Hematopoietic multipotent progenitor cell treated with erythropoietin and hydrocortisone succinate and interleukin-3 and kit ligand, for 6 days (in vitro differentiated cells): Measurements from ENCODE around the gene MUC6.

Source experiments
- DNase-seq: peaks from one replicate; pipeline ENCODE4 v3.0.0-alpha.2; 2015

Gene MUC6

GRCh38 chr11:1071571-1072115 is 35.1 kb upstream of the MUC6 start:
- no peak for DNase-seq

DNA sequence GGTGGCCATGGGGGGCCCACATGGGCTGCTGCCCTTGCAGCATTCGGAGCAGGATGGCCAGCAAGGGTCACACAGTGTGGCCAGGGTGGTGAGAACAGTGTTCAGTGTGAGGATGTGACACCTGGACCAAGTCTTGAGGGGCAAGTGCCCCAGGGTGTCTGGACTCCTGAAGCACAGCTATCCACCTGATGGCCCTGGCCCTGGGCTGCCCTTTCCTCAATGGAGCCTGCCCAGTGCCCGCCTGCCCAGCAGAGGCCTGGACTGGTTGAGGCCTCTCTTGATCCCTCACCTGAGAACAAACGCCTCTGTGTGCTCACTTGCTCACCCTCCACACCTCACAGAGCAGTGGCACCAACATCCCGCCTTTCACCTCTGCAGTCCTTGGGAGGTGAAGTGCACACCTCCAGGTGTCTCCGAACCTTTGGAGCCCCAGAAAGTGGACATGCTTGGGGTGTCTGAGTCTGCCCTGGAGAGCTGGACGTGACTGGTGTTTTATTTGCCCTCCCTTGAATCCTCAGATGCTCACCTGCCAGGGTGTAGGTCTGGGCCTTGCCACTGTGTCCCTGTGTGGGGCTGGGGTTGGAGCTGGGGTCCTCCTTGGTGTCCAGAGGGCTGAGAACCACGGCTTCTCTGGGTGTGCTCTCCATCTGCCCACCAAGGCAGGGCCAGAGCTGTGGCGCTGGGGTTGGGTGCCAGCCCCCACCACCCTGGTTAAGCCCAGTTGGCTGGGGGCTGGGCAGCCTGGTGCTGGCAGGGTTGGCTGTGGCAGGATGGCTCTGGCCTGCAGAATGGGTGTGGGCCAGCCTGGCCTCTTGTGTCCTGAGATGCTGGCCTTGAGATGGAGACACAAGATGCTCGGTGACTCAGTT is 34.3 kb upstream of the MUC6 start:
- DNase-seq, result no peak

DNA sequence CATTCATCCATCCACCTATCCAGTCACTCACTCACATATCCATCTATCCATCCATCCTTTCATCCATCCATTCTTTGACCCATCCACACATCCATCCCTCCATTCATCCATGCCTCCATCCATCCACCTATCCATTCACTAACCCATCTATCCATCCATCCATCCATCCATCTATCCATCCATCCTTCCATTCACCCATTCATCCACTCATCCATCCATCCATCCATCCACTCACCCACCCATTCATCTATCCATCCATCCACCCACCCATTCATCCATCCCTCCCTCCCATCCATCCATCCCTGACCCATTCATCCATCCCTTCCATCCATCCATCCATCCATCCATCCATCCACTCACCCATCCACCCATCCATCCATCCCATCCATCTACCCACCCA is 33.2 kb upstream of the MUC6 start:
- DNase-seq, result no peak

GRCh38 chr11:1067812-1068496 is 31.4 kb upstream of the MUC6 start:
- DNase-seq, result no peak

DNA sequence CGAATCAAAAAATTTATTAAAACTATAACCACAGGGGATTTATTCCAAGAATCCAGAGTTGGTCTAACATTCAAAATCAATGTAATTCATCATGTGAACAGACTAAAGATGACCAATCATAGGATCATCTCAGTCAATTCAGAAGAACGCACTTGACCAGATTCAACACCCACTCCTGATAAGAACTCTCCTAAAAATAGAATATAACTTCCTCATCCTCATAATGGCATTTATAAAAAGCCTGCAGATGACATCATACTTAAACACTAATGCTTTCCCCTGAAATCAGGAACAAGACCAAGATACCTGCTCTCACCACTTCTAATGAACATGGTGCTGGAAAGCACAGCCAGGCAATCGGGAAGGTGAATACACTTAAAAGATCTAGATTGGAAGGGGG is 27.6 kb upstream of the MUC6 start:
- no peak for DNase-seq

GRCh38 chr11:1062075-1062820 is 25.7 kb upstream of the MUC6 start:
- DNase-seq, result no peak

DNA sequence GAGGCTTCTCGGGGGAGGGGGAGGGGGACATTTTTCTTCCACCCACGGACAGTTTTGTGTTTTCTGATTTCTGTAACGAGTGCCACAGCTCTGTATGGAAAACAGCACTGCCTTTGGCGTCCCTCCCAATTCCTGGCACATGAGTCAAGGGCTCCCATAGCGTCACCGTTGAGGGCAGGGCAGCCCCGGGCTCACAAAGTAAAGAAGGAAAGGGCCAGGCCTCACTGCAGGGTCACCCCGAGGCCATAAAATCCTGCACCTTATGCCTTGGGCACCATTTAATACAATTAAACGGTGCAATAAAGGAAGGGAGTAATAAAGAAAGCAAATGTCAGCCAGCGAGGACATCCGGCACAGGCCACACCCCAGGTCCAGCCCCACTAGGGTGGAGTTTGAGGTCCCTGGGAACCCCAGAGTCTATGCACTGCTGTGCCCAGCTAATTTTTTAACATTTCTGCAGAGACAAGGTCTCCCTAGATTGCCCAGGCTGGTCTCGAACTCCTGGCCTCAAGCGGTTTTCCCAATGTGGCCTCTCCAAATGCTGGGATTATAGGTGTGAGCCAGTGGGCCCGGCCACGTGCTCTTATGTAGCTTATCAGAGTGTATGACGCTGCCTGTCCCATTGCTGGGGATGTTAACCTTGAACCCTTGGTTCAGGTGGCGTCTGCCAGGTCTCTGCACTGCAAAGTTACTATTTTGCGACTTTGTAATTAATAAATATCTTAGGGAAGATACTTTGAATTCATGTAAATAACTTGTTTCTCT is 24.5 kb upstream of the MUC6 start:
- no peak for DNase-seq

DNA sequence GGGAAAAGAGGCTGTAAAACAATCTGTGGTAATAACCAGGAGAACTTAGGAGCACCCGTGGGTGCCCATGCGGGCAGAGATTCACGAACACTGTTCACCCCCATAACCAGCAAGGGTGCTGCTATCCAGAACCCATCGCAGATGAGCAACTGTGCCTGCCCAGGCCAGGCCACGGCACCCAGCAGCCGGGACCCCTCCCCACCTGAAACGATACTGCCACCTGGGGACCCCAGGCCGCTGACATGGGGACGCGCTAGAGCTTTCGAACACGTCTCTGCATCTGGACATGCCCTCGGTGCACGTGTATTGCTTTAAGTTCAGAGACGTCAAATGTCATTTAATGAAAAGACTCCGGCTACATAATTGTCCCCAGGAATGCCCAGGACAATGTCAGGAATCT is 23.9 kb upstream of the MUC6 start:
- no peak for DNase-seq

- no peak for DNase-seq
Measured at GRCh38 chr11:1059759-1060158, 23.2 kb upstream of the MUC6 start.

- no peak for DNase-seq
Measured at GRCh38 chr11:1057806-1058205, 21.3 kb upstream of the MUC6 start.

GRCh38 chr11:1055990-1056771 is 19.7 kb upstream of the MUC6 start:
- DNase-seq, result no peak

DNA sequence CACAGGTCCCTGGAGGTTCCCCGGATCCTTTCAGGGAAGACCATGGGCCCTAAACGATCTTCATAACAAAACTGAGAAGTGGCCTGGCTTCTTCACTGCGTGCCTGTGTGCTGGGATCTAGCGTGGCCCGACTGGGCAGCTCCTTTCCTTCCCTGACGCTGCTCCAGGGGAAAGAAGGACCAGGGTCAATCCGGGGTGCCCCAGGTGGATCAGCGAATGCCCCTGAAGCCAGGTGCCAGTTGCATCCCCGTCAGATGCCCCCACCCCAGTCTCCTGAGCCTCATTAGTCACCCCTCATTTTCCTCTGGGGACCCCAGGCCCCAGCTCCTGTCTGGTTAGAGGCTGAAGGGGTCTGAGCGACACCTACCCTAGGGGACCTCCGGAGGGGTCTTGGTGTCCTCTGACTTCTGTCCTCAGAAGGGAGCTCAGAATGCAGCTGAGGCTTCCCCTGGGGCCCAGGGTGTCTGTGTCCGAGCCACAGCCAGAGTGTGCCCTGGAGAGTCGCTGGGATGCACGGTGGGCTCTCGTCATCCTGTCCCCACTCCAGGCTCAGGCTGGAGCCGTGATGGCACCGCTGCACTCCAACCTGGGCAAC is 18.7 kb upstream of the MUC6 start:
- DNase-seq, result no peak

- DNase-seq, result no peak
Measured at GRCh38 chr11:1054143-1055108, 17.9 kb upstream of the MUC6 start.

GRCh38 chr11:1053121-1053901 is 16.8 kb upstream of the MUC6 start:
- peak; percentile 22 for DNase-seq

GRCh38 chr11:1052133-1053011 is 15.9 kb upstream of the MUC6 start:
- DNase-seq, result no peak

GRCh38 chr11:1051356-1052132 is 15.0 kb upstream of the MUC6 start:
- no peak for DNase-seq

- peak; percentile 83 for DNase-seq
Measured at GRCh38 chr11:1050581-1051355, 14.2 kb upstream of the MUC6 start.
